MM.1S (cell line): ENCODE measurements around the gene IL17D.

Source experiments
- DNase-seq: peaks from one replicate; pipeline ENCODE4 v3.0.0-alpha.2; 2015
- H2AFZ ChIP-seq: fragments of 300-600 bp; sonication (generic); 2 replicates; pipeline ENCODE4 v1.6.0; 2016; ENCODE audit warnings: antibody characterized with exemption, low read length
- H3F3A ChIP-seq: fragments of 300-600 bp; sonication (generic); 2 replicates; pipeline ENCODE4 v1.6.1; 2016; ENCODE audit warnings: mild to moderate bottlenecking, antibody characterized with exemption, low read length, moderate library complexity, mixed read lengths; ENCODE audit not compliant: insufficient read depth
- H3K27ac ChIP-seq: fragments of 300-600 bp; sonication (generic); 2 replicates; pipeline ENCODE4 v1.5.1; 2016; ENCODE audit warnings: mild to moderate bottlenecking, low read length
- H3K27me3 ChIP-seq: fragments of 300-600 bp; sonication (generic); replicated peaks from 2 replicates; pipeline ENCODE4 v1.6.0; 2016; ENCODE audit warnings: low read length; ENCODE audit not compliant: insufficient read depth
- H3K36me3 ChIP-seq: fragments of 300-600 bp; sonication (generic); replicated peaks from 2 replicates; pipeline ENCODE4 v1.6.1; 2016; ENCODE audit warnings: mild to moderate bottlenecking, low read length, mixed read lengths; ENCODE audit not compliant: insufficient read depth
- H3K4me1 ChIP-seq: fragments of 300-600 bp; sonication (generic); 2 replicates; pipeline ENCODE4 v1.6.1; 2016; ENCODE audit warnings: low read length, mixed read lengths
- H3K4me2 ChIP-seq: fragments of 300-600 bp; sonication (generic); 2 replicates; pipeline ENCODE4 v1.6.0; 2016; ENCODE audit warnings: low read depth, low read length
- H3K4me3 ChIP-seq: fragments of 300-600 bp; sonication (generic); 2 replicates; pipeline ENCODE4 v1.5.1; 2016; ENCODE audit warnings: low read length, mixed read lengths
- H3K79me2 ChIP-seq: fragments of 300-600 bp; sonication (generic); 2 replicates; pipeline ENCODE4 v1.6.1; 2016; ENCODE audit warnings: mixed run types, low read length, mixed read lengths
- H3K9ac ChIP-seq: fragments of 300-600 bp; sonication (generic); 2 replicates; pipeline ENCODE4 v1.6.1; 2016; ENCODE audit warnings: low read length, mixed read lengths
- H3K9me2 ChIP-seq: fragments of 300-600 bp; sonication (generic); replicated peaks from 2 replicates; pipeline ENCODE4 v1.6.1; 2016; ENCODE audit warnings: mild to moderate bottlenecking, low read length, mixed read lengths; ENCODE audit not compliant: insufficient read depth
- H3K9me3 ChIP-seq: fragments of 300-600 bp; sonication (generic); replicated peaks from 2 replicates; pipeline ENCODE4 v1.6.1; 2016; ENCODE audit warnings: mild to moderate bottlenecking, low read length, mixed read lengths; ENCODE audit not compliant: insufficient read depth
- H4K20me1 ChIP-seq: fragments of 300-600 bp; sonication (generic); 2 replicates; pipeline ENCODE4 v1.6.1; 2016; ENCODE audit warnings: mild to moderate bottlenecking, low read length, moderate library complexity, mixed read lengths; ENCODE audit not compliant: insufficient read depth
- CTCF ChIP-seq: fragments of 300-600 bp; sonication (generic); IDR thresholded peaks from 2 replicates; pipeline ENCODE4 v1.5.1; 2016; ENCODE audit warnings: antibody characterized with exemption, low read length, mixed read lengths
- EZH2 ChIP-seq: fragments of 300-600 bp; sonication (generic); optimal IDR thresholded peaks from 2 replicates; pipeline ENCODE3; 2017; ENCODE audit warnings: low read depth, mild to moderate bottlenecking, antibody characterized with exemption, low read length, mixed read lengths
- EZH2phosphoT487 ChIP-seq: fragments of 300-600 bp; sonication (generic); IDR thresholded peaks from 2 replicates; pipeline ENCODE4 v1.6.1; 2018; ENCODE audit warnings: antibody characterized with exemption, low read length

Gene IL17D

GRCh38 chr13:20682061-20682460 is 21.4 kb upstream of the IL17D start:
- Histone ChIP-seq H3K79me2 (no peaks in the 10 kb centered on the region), H2AFZ (no peak overlapping the region), H3K9ac (no peak overlapping the region), H3K36me3 (no peaks in the 10 kb centered on the region), H3K4me1 (no peaks in the 10 kb centered on the region), H3K27me3 (no peaks in the 10 kb centered on the region), H4K20me1 (no peaks in the 10 kb centered on the region), H3K4me2 (no peak overlapping the region), H3K4me3 (no peak overlapping the region), H3K27ac (no peak overlapping the region), H3F3A (no peaks in the 10 kb centered on the region), H3K9me2 (no peaks in the 10 kb centered on the region), H3K9me3 (no peaks in the 10 kb centered on the region)
- no peak for TF ChIP-seq EZH2
- no peak for TF ChIP-seq EZH2phosphoT487
- TF ChIP-seq CTCF = no peak
- no peak for DNase-seq

GRCh38 chr13:20684041-20684440 is 19.5 kb upstream of the IL17D start:
- Histone ChIP-seq H2AFZ (no peak overlapping the region), H4K20me1 (no peaks in the 10 kb centered on the region), H3K9me3 (no peaks in the 10 kb centered on the region), H3K9me2 (no peaks in the 10 kb centered on the region), H3K4me1 (no peaks in the 10 kb centered on the region), H3K27me3 (no peaks in the 10 kb centered on the region), H3K36me3 (no peaks in the 10 kb centered on the region), H3K27ac (no peak overlapping the region), H3K4me2 (no peak overlapping the region), H3K9ac (no peak overlapping the region), H3F3A (no peaks in the 10 kb centered on the region), H3K79me2 (no peaks in the 10 kb centered on the region), H3K4me3 (no peak overlapping the region)
- no peak for TF ChIP-seq EZH2
- no peak for TF ChIP-seq EZH2phosphoT487
- TF ChIP-seq CTCF = no peak
- no peak for DNase-seq

GRCh38 chr13:20684546-20684945 is 19.0 kb upstream of the IL17D start:
- Histone ChIP-seq H3K27me3 (no peaks in the 10 kb centered on the region), H3K79me2 (no peaks in the 10 kb centered on the region), H3K9me2 (no peaks in the 10 kb centered on the region), H3K36me3 (no peaks in the 10 kb centered on the region), H3F3A (no peaks in the 10 kb centered on the region), H3K9ac (no peak overlapping the region), H2AFZ (no peak overlapping the region), H3K9me3 (no peaks in the 10 kb centered on the region), H3K4me1 (no peaks in the 10 kb centered on the region), H4K20me1 (no peaks in the 10 kb centered on the region), H3K4me2 (no peak overlapping the region), H3K4me3 (no peak overlapping the region), H3K27ac (no peak overlapping the region)
- TF ChIP-seq EZH2 (no peak), EZH2phosphoT487 (no peak), CTCF (no peak)
- DNase-seq = no peak
